Measurements from ENCODE around the gene SSH3. TPM values are rescaled to one million over a fixed set of nuclear protein-coding genes. Genes with fewer than 3 reads are reported as not detected.
A peak's percentile ranks its signal among the peaks of the same experiment; 100 is the strongest.

SSH3 gene
- polyA plus RNA-seq, 1 of the 3 experiments (the other 2 are of a cell fraction): 13.5 TPM

- TF ChIP-seq REST (IDR thresholded peaks at IDR 0.05; ENCODE audit: low read depth, low read length) (no peak), FOXJ3 (CRISPR knock-in tag; IDR thresholded peaks at IDR 0.05) (no peak), USF2 (IDR thresholded peaks at IDR 0.05; ENCODE audit: borderline replicate concordance, low read depth, low read length) (no peak), EZH2phosphoT487 (IDR thresholded peaks at IDR 0.05; ENCODE audit: borderline replicate concordance, low read depth) (no peak)
Measured at GRCh38 chr11:67286621-67287333, 16.6 kb upstream of the SSH3 start (continued).

DNA sequence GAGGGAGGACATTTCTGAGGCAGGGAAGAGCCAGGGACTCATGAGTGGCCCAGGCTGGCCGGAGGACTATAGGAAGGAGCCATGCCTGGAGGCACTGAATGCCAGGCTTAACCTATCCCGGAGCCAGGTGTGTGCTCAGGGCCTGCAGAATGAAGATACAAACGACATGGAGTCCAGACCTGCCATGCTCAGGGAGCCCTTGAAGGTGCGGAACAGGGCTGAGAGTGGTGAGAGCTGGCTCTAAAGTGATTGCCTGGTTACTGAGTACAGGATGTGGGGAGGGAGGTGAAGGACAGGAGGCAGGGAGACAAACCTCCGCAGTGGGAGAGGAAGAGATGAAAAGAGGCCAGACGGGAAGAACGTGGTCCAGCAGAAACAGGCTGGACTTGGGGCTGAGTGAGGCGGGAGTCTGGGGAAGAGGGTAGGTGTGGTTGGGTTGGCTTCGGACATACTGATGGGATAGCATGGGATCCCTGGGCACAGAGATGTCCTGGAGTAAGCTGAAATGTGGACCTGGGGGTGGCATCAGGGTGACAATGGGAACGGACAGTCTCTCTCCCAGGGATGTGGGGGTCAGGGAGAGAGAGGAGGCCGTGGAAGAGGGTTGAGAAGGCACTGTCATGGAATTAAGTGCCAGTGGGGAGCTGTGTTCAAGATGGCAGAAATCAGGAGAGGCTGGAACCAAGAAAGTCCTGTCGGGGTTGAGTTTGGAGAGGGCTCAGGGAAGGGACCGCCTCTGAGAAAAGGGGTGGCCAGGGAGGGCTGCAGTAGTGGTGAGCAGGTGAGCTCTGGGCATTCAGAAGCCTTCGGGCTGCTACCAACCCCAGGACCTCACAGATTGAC, 15.8 kb upstream of the SSH3 start:
- peak overlapping the region; percentile 62; the same call in 1 of the 2 replicates for H2AFZ ChIP-seq (ENCODE audit: low read depth)
- no peaks in the 10 kb centered on the region for H3K27me3 ChIP-seq (ENCODE audit: insufficient read depth)
- H3K4me3 ChIP-seq (ENCODE audit: low read depth in 2 of 2, low read length in 1 of 2): peak overlapping the region; percentile 65 to 87
- TF ChIP-seq TCF12 (IDR thresholded peaks at IDR 0.05): no peak
- H3F3A ChIP-seq (replicated peaks; ENCODE audit: insufficient read depth): peaks cover 13% of the 10 kb centered on the region
- no peaks in the 10 kb centered on the region for H4K20me1 ChIP-seq (ENCODE audit: insufficient read depth)
- WGBS (ENCODE audit: low lambda C conversion rate): 90% methylated on average over 13 of the region's 14 CpGs
- H3K27ac ChIP-seq (ENCODE audit: low read depth in 2 of 2, low read length in 1 of 2): peak overlapping the region; percentile 91 to 98
- ChIA-PET POLR2A (interaction anchor here (1.0 to 1.6 kb wide), 2 partner anchors 30 to 48 kb away, joined by 5 read pairs; no protein-coding TSS in a partner anchor), CTCF (interaction anchor here (1.5 to 4.4 kb wide), 10 partner anchors 12 to 95 kb away, joined by 3 to 37 read pairs (median 6); partner anchors contain the start of gene POLD4)
- H3K9me2 ChIP-seq: no peaks in the 10 kb centered on the region
- DNase-seq: no peak
- H3K4me1 ChIP-seq (ENCODE audit: control insufficient read depth in 1 of 2, insufficient read depth in 2 of 2, low read depth in 1 of 2, low read length in 1 of 2): peaks cover 9 to 30% of the 10 kb centered on the region in 2 experiments; a peak in 3 of 4 replicates
- peak overlapping the region; percentile 99 for H3K4me2 ChIP-seq
- peak overlapping the region; percentile 83 for H3K9ac ChIP-seq
- peaks cover 3 to 43% of the 10 kb centered on the region in 2 experiments for H3K36me3 ChIP-seq (replicated peaks in 1 of 2; ENCODE audit: control insufficient read depth in 1 of 2, insufficient read depth in 2 of 2, low read length in 1 of 2)
- H3K79me2 ChIP-seq (ENCODE audit: insufficient read depth): peaks cover 33% of the 10 kb centered on the region
- no peaks in the 10 kb centered on the region for H3K9me3 ChIP-seq

GRCh38 chr11:67288198-67288451, 15.2 kb upstream of the SSH3 start:
- Histone ChIP-seq H3K4me3 (ENCODE audit: low read depth in 2 of 2, low read length in 1 of 2) (peak overlapping the region; percentile 65 to 87), H3K9me3 (no peaks in the 10 kb centered on the region), H3K4me1 (ENCODE audit: control insufficient read depth in 1 of 2, insufficient read depth in 2 of 2, low read depth in 1 of 2, low read length in 1 of 2) (peaks cover 9 to 30% of the 10 kb centered on the region in 2 experiments; a peak in 3 of 4 replicates), H3K9ac (peak overlapping the region; percentile 83), H3K9me2 (no peaks in the 10 kb centered on the region), H3K4me2 (peak overlapping the region; percentile 99), H3K36me3 (replicated peaks in 1 of 2; ENCODE audit: control insufficient read depth in 1 of 2, insufficient read depth in 2 of 2, low read length in 1 of 2) (peaks cover 7 to 38% of the 10 kb centered on the region in 2 experiments), H3K27me3 (ENCODE audit: insufficient read depth) (no peaks in the 10 kb centered on the region), H3K27ac (ENCODE audit: low read depth in 2 of 2, low read length in 1 of 2) (peak overlapping the region; percentile 91 to 98), H2AFZ (ENCODE audit: low read depth) (peak overlapping the region; percentile 62; the same call in 1 of the 2 replicates), H4K20me1 (ENCODE audit: insufficient read depth) (no peaks in the 10 kb centered on the region), H3F3A (replicated peaks; ENCODE audit: insufficient read depth) (peaks cover 13% of the 10 kb centered on the region), H3K79me2 (ENCODE audit: insufficient read depth) (peaks cover 37% of the 10 kb centered on the region)
- 20% methylated on average over 1 of the region's 4 CpGs for WGBS (ENCODE audit: low lambda C conversion rate)
- CTCF ChIA-PET: interaction anchor here (1.3 to 4.4 kb wide), 11 partner anchors 13 to 206 kb away, joined by 4 to 37 read pairs (median 6); partner anchors contain the start of gene POLD4
- DNase-seq: no peak
- TF ChIP-seq REST (IDR thresholded peaks at IDR 0.05; ENCODE audit: low read depth, low read length) (no peak), CHD2 (IDR thresholded peaks at IDR 0.05; ENCODE audit: low read length, partially characterized antibody) (peak; percentile 60)
- POLR2A ChIA-PET: interaction anchor here (1.0 to 1.6 kb wide), 4 partner anchors 15 to 48 kb away, joined by 4 to 5 read pairs (median 5); partner anchors contain the start of gene SSH3
